Neural cell (in vitro differentiated cells): ENCODE results near the gene CREBL2.

Source experiments
- EZH2 ChIP-seq: fragments of 200-600, 300-800 bp; shearing (Covaris generic), sonication (generic); IDR thresholded peaks from 2 replicates; pipeline ENCODE4 v1.6.1; 2014; ENCODE audit warnings: antibody characterized with exemption, low read length, borderline replicate concordance, mild to moderate bottlenecking; ENCODE audit not compliant: insufficient read depth, poor library complexity, severe bottlenecking
- MXI1 ChIP-seq: fragments of 450-650 bp; conservative IDR thresholded peaks from 2 replicates; pipeline ENCODE4 v1.6.1; 2014; ENCODE audit warnings: antibody characterized with exemption, mild to moderate bottlenecking; ENCODE audit not compliant: poor library complexity, severe bottlenecking
- POLR2AphosphoS5 ChIP-seq: IDR thresholded peaks from 2 replicates; pipeline ENCODE4 v1.6.1; 2012
- TAF1 ChIP-seq: IDR thresholded peaks from 2 replicates; pipeline ENCODE4 v1.6.1; 2012; ENCODE audit warnings: low read depth
- TF ChIP-seq, protein P1 (sequence below): fragments of 450-650 bp; IDR thresholded peaks from 2 replicates; pipeline ENCODE4 v1.5.1; 2014; ENCODE audit warnings: antibody characterized with exemption, mild to moderate bottlenecking, moderate library complexity; ENCODE audit not compliant: poor library complexity, severe bottlenecking
- TF ChIP-seq, protein P2 (sequence below): IDR thresholded peaks from 2 replicates; pipeline ENCODE4 v1.6.1; 2012; ENCODE audit warnings: borderline replicate concordance

DNA sequence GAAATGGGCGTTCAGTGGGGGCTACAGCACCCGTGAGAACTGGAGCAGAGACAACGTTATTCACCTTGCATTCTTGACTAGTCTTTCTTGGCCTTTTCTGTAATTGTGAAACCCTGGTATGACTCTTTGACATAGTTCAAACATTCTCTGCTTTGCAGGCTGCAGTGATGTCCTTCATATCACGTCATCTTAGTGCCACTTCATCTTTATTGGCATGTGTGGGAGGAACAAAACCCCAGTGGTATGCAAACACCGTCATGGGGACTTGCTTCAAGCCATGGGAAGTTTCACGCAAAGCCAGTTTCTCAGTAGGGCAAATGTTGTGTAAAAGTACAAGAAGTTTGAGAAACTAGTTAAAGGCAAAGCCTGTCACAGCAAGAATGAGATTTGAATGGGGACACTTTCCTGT is 28.8 kb upstream of the CREBL2 start:
- TF ChIP-seq, protein P1, sequence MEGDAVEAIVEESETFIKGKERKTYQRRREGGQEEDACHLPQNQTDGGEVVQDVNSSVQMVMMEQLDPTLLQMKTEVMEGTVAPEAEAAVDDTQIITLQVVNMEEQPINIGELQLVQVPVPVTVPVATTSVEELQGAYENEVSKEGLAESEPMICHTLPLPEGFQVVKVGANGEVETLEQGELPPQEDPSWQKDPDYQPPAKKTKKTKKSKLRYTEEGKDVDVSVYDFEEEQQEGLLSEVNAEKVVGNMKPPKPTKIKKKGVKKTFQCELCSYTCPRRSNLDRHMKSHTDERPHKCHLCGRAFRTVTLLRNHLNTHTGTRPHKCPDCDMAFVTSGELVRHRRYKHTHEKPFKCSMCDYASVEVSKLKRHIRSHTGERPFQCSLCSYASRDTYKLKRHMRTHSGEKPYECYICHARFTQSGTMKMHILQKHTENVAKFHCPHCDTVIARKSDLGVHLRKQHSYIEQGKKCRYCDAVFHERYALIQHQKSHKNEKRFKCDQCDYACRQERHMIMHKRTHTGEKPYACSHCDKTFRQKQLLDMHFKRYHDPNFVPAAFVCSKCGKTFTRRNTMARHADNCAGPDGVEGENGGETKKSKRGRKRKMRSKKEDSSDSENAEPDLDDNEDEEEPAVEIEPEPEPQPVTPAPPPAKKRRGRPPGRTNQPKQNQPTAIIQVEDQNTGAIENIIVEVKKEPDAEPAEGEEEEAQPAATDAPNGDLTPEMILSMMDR: no peak
- TF ChIP-seq EZH2 (no peak), POLR2AphosphoS5 (no peak), TAF1 (no peak), MXI1 (no peak)
- TF ChIP-seq, protein P2, sequence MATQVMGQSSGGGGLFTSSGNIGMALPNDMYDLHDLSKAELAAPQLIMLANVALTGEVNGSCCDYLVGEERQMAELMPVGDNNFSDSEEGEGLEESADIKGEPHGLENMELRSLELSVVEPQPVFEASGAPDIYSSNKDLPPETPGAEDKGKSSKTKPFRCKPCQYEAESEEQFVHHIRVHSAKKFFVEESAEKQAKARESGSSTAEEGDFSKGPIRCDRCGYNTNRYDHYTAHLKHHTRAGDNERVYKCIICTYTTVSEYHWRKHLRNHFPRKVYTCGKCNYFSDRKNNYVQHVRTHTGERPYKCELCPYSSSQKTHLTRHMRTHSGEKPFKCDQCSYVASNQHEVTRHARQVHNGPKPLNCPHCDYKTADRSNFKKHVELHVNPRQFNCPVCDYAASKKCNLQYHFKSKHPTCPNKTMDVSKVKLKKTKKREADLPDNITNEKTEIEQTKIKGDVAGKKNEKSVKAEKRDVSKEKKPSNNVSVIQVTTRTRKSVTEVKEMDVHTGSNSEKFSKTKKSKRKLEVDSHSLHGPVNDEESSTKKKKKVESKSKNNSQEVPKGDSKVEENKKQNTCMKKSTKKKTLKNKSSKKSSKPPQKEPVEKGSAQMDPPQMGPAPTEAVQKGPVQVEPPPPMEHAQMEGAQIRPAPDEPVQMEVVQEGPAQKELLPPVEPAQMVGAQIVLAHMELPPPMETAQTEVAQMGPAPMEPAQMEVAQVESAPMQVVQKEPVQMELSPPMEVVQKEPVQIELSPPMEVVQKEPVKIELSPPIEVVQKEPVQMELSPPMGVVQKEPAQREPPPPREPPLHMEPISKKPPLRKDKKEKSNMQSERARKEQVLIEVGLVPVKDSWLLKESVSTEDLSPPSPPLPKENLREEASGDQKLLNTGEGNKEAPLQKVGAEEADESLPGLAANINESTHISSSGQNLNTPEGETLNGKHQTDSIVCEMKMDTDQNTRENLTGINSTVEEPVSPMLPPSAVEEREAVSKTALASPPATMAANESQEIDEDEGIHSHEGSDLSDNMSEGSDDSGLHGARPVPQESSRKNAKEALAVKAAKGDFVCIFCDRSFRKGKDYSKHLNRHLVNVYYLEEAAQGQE: no peak
